Testis (tissue), 3 donors: ENCODE measurements around the gene MTERF4. TPM values are rescaled to one million over a fixed set of nuclear protein-coding genes. Genes with fewer than 3 reads are reported as not detected.

Source experiments
- DNase-seq: peaks from one replicate; pipeline ENCODE4 v3.0.0-alpha.2; 2019
- H3K27ac ChIP-seq, 2 donors: fragments of 200-600 bp; sonication (generic); one replicate each; pipeline ENCODE4 v1.5.1; 2019
- H3K27me3 ChIP-seq: fragments of 200-600 bp; sonication (generic); one replicate; pipeline ENCODE4 v1.5.1; 2019
- H3K36me3 ChIP-seq: fragments of 200-600 bp; sonication (generic); one replicate; pipeline ENCODE4 v1.5.1; 2017; ENCODE audit warnings: low read depth; ENCODE audit errors: missing control alignments
- H3K4me1 ChIP-seq: fragments of 200-600 bp; sonication (generic); one replicate; pipeline ENCODE4 v1.5.1; 2019
- H3K4me3 ChIP-seq, 2 donors: fragments of 200-600 bp; sonication (generic); one replicate each; pipeline ENCODE4 v1.5.1; 2017 to 2019
- H3K9me3 ChIP-seq: fragments of 200-600 bp; sonication (generic); one replicate; pipeline ENCODE4 v1.5.1; 2017
- POLR2A ChIP-seq: fragments of 450-650 bp; IDR thresholded peaks from one replicate; pipeline ENCODE4 v1.6.1; 2017; ENCODE audit warnings: antibody characterized with exemption, mild to moderate bottlenecking, moderate library complexity
- WGBS, 2 donors: methylation state at CpG; one replicate each; pipeline ENCODE4 v1.1.5; 2018; 5-methylcytosine and 5-hydroxymethylcytosine counted together
- intact Hi-C: fragments of 100-400 bp; cut with DNase I; formaldehyde crosslinking; loops from one replicate; pipeline ENCODE4 v1.15.1; 2023; ENCODE audit warnings: low total_unique reads
- polyA plus RNA-seq: library from polyadenylated mRNA; stranded (reverse); fragments of 350-450 nt; fragmentation: Illumina TruSeq; extraction: RNeasy Lipid Tissue Mini Kit (QIAGEN cat#74804); gene quantifications from one replicate; pipeline ENCODE4 v1.2.3, GENCODE V29; 2014; ENCODE audit warnings: low read depth, low replicate concordance; ENCODE audit not compliant: insufficient read depth
- total RNA-seq, 2 donors: library from RNA; depleted of rRNA; stranded (reverse); fragments of >200 nt; gene quantifications; one replicate each; pipeline ENCODE4 v1.2.3, GENCODE V29; 2016
- TF ChIP-seq, protein P1 (sequence below), 3 experiments: fragments of 450-650 bp in 2 of 3; fragments of 200-600 bp in 1 of 3; sonication (generic) in 1 of 3; IDR thresholded peaks; one replicate each; pipeline ENCODE4 v1.5.1; 2016 to 2019; ENCODE audit warnings: antibody characterized with exemption in 3 of 3, mild to moderate bottlenecking in 2 of 3, moderate library complexity in 1 of 3

Gene MTERF4
- total and polyA plus RNA-seq, 3 donors from 2014 or later, result 26.4 to 40.6 (median 37.3) TPM

DNA sequence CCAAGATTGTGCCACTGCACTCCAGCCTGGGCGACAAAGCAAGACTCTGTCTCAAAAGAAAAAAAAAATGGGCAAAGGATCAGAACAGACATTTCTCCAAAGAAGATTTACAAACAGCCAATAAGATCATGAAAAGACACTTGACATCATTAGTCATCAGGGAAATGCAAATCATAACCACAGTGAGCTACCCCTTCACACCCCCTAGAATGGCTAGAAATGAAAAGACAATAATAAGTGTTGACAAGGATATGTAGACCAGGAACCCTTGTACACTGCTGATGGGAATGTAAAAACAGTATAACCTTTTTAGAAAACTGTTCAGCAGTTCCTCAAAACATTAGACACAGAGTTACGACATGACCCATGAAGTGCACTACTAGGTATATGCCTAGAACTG is 18.4 kb upstream of the MTERF4 start:
- Histone ChIP-seq H3K27ac (no peak overlapping the region), H3K4me3 (no peak overlapping the region), H3K27me3 (no peaks in the 10 kb centered on the region), H3K9me3 (no peaks in the 10 kb centered on the region), H3K4me1 (no peaks in the 10 kb centered on the region), H3K36me3 (no peaks in the 10 kb centered on the region)
- WGBS, 2 donors, result 96 to 98% methylated on average over 2 of the region's 2 CpGs
- no peak for DNase-seq
- intact Hi-C loops, result no loop called here
- TF ChIP-seq, protein P1, sequence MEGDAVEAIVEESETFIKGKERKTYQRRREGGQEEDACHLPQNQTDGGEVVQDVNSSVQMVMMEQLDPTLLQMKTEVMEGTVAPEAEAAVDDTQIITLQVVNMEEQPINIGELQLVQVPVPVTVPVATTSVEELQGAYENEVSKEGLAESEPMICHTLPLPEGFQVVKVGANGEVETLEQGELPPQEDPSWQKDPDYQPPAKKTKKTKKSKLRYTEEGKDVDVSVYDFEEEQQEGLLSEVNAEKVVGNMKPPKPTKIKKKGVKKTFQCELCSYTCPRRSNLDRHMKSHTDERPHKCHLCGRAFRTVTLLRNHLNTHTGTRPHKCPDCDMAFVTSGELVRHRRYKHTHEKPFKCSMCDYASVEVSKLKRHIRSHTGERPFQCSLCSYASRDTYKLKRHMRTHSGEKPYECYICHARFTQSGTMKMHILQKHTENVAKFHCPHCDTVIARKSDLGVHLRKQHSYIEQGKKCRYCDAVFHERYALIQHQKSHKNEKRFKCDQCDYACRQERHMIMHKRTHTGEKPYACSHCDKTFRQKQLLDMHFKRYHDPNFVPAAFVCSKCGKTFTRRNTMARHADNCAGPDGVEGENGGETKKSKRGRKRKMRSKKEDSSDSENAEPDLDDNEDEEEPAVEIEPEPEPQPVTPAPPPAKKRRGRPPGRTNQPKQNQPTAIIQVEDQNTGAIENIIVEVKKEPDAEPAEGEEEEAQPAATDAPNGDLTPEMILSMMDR (IDR thresholded peaks at IDR 0.05), result no peak
- TF ChIP-seq POLR2A, result no peak

DNA sequence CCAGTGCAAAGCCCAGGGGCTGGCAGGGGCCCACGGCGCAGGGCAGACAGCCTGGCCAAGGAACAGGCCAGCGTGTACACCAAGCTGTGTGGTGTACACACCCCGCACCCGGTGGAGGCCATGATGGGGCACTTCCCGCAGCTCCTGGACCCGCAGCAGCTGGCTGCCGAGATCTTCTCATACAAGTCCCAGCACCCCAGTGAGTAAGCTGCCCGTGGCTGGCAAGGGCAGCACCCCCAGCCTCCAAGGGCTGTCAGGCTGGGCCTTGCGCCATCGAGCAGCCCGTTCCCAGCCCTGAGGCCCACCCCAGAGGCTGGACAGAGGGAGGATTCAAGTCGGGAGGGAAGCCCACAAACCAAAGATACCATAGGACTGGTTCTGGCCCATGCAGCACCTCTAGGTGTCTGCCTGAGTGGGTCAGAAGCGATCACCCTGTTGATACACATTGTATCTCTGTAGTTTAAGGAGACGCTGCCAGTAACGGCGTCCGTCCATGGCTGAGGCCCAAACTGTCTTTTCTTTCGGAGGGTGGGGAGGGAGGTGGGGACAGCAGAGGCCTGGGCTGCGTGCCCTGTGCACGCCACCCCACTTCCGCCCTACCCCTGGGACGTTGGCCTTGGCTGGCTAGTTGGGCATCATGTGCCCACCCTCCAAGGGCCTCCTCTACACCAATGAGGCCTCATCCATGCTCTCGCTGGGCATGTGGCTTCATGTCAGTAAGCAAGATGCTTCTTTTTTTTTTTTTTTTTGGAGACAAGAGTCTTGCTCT is 16.8 kb upstream of the MTERF4 start:
- H3K36me3 ChIP-seq, result no peaks in the 10 kb centered on the region
- TF ChIP-seq, protein P1 (IDR thresholded peaks at IDR 0.05), result no peak
- TF ChIP-seq POLR2A, result no peak
- H3K27ac ChIP-seq, result no peak overlapping the region
- no peak overlapping the region for H3K4me3 ChIP-seq
- no peak for DNase-seq
- 96 to 97% methylated on average over 8 to 24 of the region's 24 CpGs for WGBS, 2 donors
- no peaks in the 10 kb centered on the region for H3K9me3 ChIP-seq
- no peaks in the 10 kb centered on the region for H3K4me1 ChIP-seq
- no peaks in the 10 kb centered on the region for H3K27me3 ChIP-seq
- intact Hi-C loops, result no loop called here

DNA sequence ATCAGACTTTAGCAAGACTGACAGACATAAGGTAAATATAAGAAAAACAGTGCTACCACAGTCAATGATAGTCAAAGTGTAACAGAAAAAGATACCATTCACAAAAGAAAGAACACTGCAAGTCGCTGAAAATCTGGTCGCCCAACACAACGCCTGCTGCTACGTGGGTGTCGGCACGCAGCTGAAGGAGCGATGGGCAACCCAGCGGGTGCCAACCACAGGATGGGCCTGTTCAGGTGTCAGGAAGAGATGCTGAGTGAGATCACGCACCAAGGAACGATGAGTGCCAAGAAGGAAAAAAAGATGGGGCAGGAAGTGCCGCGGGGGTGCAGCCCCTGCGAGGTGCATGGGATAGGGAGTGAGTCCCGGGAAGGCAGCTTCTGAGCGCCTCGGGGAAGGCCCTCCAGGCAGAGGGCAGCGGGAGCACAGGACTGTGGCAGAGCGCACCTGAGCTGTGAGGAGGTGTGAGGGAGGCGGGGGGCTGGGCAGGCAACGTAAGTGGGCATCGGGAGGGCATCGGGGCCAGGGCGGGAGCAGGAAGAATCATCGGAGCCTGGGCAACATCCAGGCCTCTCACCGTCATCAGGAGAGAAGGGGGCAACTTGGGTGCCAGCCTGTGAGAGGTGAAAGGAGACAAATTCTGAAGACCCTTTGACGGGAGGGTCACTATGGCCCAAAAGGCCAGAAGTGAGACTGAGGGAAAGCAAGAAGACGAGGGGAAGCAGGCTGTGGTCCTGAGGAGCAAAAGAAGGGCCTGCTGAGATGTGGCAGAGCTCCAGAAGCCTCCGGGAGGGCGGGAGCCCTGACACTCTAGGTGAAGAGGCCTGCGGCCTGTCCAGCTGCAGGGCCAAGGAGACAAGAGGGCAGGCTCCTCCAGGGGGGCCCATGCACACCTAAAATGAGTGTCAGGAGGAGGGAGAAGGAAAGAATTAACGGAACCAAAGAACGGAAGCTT is 14.8 kb upstream of the MTERF4 start:
- no peaks in the 10 kb centered on the region for H3K9me3 ChIP-seq
- no peaks in the 10 kb centered on the region for H3K27me3 ChIP-seq
- intact Hi-C loops, result no loop called here
- H3K4me1 ChIP-seq, result no peaks in the 10 kb centered on the region
- H3K4me3 ChIP-seq, result no peak overlapping the region
- no peak for DNase-seq
- WGBS, 2 donors, result 93 to 94% methylated on average over 32 of the region's 32 CpGs
- no peaks in the 10 kb centered on the region for H3K36me3 ChIP-seq
- TF ChIP-seq, protein P1 (IDR thresholded peaks at IDR 0.05), result no peak
- no peak for TF ChIP-seq POLR2A
- H3K27ac ChIP-seq, result no peak overlapping the region

DNA sequence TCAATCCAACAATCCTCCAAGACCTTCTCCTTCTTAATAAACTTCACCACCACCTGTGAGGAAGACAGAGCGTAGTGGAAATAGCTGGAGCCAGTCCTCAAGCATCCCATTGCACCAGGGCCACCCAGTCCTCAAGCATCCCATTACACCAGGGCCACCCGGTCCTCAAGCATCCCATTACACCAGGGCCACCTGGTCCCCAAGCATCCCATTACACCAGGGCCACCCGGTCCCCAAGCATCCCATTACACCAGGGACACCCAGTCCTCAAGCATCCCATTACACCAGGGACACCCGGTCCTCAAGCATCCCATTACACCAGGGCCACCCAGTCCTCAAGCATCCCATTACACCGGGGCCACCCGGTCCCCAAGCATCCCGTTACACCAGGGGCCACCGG is 13.3 kb upstream of the MTERF4 start:
- intact Hi-C loops, result no loop called here
- H3K9me3 ChIP-seq, result no peaks in the 10 kb centered on the region

More for the DNA sequence above, 13.3 kb upstream of the MTERF4 start:
- Histone ChIP-seq H3K36me3 (no peaks in the 10 kb centered on the region), H3K4me1 (no peaks in the 10 kb centered on the region), H3K4me3 (no peak overlapping the region), H3K27ac (no peak overlapping the region), H3K27me3 (no peaks in the 10 kb centered on the region)
- 70 to 99% methylated on average over 8 of the region's 8 CpGs for WGBS, 2 donors
- no peak for DNase-seq
- no peak for TF ChIP-seq POLR2A
- TF ChIP-seq, protein P1 (IDR thresholded peaks at IDR 0.05), result no peak
